ENCODE data around the gene FYB2.

FYB2 gene

DNA sequence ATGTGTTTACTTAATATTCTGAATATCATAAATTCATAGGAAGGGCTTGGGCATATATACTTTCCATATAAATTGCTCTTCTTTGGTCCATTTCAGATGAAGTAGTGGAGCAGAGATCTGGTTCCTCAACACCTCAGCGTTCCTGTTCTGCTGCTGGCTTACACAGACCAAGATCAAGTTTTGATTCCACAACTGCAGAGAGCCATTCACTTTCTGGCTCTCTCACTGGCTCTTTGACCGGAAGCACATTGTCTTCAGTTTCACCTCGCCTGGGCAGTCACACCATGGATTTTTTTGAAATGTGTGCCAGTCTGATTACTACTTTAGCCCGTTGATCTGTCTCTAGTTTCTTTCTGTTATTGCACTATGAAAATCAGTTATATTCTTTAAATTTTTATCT, 111.8 kb downstream of the FYB2 start:
- no peak for DNase-seq

DNA sequence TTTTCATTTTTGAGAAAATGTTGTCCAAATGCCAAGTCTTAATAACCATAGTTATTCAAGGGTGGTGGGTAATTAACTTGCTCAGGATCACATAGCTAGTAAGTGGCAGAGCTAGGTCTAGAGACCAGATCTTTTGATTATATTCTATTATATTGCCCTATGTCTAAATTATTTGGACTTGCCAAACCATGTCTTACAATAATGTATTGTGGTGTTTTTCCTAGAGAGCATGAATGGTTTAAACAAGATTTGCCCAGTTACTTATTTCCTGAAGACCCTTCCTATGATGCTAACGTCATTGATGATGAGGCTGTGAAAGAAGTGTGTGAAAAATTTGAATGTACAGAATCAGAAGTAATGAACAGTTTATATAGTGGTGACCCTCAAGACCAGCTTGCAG, 115.5 kb downstream of the FYB2 start:
- DNase-seq, result no peak

DNA sequence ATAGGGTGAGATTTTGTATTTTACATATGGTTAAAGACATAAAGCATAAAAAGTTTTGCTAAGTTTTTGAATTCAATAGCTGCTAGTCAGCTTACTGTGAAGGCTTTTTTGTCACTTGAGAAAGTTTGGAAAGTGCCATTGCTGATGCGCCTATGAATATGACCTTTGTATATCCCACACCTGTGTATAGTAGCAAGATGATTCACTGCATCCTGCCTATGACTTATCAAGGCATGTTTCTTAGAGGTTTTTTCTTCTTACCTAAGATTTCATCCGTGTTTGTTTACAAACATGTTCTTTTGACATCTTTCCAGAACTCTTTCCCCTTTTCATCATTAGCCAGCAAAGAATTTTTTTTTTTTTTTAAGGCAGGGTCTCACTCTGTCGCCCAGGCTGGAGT, 122.5 kb downstream of the FYB2 start:
- no peak for DNase-seq

DNA sequence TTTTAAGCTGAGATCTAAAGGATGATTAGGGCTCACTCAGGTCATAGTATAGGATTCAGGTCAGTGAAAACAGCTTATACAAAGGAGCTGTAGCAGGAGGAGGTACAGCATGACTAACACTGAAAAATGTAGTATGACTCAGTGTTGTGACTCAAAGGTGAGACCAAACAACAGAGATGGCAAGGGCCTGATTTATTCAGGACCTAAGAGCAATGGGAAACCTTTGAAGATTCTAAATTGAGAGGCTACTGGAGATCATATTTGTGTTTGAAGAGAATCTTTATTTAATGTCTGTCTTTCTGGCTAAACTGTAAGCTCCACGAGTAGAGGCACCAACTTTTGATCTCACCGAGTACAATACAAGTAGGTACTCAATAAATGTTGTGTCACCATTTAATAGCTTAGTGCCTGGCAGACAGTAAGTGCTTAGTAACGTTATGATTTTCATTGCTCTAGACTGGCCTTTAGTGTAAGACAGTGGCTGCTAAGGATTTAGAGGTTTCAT, 130.6 kb downstream of the FYB2 start:
- DNase-seq, result no peak

DNA sequence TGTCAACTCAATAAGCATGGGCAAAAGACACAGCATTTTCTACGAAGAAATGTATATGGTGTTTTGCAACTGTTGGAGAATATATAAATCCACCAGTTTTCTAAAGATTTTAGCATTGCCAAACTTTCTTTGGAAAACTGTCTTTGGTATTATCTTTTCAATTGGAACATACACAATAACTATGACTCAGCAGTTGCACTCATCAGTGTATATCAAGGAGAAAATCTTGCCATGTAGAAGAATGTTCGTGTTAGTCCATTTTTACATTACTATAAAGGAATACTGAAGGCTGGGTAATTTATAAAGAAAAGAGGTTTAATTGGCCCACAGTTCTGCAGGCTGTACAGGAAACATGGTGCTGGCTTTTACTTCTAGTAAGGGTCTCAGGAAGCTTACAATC, 133.0 kb downstream of the FYB2 start:
- no peak for DNase-seq

DNA sequence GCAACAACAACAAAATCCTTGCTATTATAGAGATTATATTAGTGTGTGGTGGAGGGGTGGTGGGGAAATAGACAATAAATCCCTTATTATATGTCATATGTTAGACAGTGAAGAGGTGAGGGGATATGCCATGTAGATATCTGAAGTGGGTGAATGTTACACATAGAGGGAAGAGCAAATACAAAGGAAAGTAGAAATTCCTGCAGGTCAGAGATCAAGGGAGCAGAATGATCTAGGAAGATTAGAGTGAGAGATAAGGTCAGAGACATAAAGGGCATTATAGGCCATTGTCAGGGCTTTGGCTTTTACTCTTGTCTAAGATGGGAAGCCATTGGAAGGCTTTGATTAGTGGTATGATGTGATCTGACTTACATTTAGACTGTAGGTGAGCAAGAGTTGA, 135.6 kb downstream of the FYB2 start:
- no peak for DNase-seq

DNA sequence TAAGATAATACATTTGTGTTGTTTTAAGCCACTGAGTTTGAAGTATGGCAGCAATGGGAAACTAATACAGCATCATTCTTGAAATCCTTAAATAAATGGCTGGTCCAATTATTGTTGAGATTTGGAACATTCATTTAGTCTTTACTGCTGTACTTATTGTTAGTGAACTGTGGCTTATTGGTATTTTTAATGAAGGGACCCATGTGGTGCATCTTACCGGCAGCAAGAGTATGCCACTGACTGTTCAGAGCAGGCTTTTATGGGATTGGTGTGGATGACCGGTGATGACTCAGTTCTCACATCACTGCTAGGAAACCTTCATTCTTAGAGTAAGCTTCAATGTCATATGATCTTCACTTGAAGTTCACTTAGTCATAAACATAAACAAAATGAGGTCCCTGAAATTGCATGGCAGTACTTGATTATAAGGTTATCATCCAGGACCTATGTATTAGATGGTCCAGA, 142.6 kb downstream of the FYB2 start:
- no peak for DNase-seq

DNA sequence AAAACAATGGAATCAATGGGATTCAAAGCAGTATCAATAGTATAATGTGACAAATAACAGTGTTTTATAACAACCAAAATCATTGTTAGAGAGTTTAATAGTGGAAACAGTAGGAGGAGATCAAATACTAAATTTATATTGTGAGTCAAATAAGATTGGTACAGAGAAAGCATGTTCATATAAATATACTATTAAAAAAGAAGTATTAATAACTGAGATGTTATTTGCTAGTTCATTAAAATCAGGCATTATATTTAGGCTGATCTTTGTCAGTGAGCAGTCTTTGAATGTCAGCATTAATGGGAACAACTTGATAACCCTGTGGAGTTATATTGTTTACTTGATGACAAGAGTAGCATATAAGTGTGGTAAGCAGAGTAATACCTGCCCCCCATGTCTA, 143.4 kb downstream of the FYB2 start:
- no peak for DNase-seq

DNA sequence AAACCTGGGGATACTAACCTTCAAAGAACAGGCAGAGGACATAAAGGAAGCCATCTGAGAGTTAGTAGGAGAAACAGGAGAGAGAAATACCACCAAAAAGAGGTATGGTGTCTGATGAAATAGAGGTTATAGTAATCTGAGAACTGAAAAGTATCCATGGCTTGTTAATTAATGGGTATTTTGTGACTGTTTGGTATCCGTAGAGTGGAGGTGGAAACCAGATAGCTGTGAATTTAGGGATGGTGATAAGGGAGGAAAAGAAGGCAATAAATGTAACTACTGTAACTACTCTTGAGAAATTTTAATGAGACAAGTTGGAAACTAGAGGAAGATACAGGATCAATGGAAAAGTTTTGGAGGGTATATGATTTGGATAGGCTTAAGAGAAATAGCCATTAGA, 146.6 kb downstream of the FYB2 start:
- no peak for DNase-seq

DNA sequence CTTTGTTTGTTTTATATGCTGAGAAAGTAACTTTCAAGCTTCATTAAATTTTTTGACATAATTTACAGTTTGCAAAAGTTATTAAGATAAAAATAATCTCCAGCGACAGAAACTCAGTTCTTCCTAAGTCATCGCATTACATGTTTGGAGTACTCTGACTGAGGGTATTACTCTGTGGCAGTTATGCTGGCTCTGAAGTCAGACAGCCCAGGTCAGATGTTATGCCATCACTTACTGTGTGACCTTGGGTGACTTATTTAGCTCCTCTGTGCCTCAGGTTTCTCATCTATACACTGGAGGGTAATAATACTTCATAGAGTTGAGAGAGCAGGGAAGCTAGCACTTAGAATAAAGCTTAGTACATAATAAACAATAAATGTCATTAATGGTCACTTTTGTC, 147.7 kb downstream of the FYB2 start:
- no peak for DNase-seq

DNA sequence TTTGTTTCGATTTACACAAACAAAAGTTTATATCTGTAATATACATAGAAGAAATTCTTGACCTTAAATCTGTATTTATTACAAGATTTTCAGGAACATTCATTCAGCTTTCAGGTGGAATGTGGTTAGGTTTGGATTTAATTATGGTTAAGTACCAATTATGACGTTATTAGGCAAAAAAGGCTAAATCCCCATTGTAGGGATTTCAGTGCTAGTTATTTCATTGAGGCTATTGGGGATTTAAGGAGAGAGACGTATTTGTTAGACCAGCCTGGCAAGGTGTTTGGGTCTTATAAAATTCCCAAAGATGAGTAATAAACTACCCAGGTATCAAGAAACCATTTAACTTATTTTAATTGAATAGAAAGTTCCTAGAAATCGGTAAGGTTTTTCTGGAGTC, 148.1 kb downstream of the FYB2 start:
- no peak for DNase-seq

DNA sequence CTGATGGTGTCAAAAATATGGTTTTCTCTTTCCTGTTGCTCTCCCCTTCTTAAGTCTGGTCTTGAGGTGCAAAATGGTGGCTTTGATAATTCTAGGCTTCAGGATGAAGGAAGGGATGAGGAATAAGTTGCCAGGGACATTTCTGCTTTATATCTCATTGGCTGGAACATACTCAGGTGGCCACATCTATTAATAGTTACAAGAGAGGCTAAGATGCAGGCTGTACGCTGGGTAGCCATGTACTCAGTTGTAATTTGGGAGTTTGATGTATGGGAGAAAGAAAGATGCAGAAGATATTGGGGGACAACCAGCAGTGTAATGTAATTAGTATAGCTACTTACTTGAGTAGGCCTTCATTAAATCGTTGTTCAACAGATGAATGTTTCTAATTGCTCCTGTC, 148.9 kb downstream of the FYB2 start:
- DNase-seq, result no peak
